Right atrium auricular region (tissue), 2 donors: ENCODE results near the gene ANO5. TPM values are rescaled to one million over a fixed set of nuclear protein-coding genes. Genes with fewer than 3 reads are reported as not detected.

ENCODE experiments used
- DNase-seq: peaks from one replicate; pipeline ENCODE4 v3.0.0-alpha.2; 2019; ENCODE audit warnings: low spot score
- H3K27ac ChIP-seq, 2 donors: fragments of 200-600 bp; sonication (generic); 1 replicate in 1 of 2; 2 replicates in 1 of 2; pipeline ENCODE4 v1.5.1; 2016 to 2019
- H3K27me3 ChIP-seq, 2 donors: fragments of 200-600 bp; sonication (generic); one replicate each; pipeline versions ENCODE4 v1.5.1 to v1.6.0; 2017 to 2019
- H3K36me3 ChIP-seq: fragments of 200-600 bp; sonication (generic); one replicate; pipeline ENCODE4 v1.5.1; 2016
- H3K4me1 ChIP-seq, 2 donors: fragments of 200-600 bp; sonication (generic); one replicate each; pipeline versions ENCODE4 v1.5.1 to v1.6.0; 2017 to 2019
- H3K4me3 ChIP-seq, 2 donors: fragments of 200-600 bp; sonication (generic); 1 replicate in 1 of 2; 2 replicates in 1 of 2; pipeline ENCODE4 v1.5.1; 2017 to 2019; ENCODE audit warnings: mild to moderate bottlenecking in 1 of 2, moderate library complexity in 1 of 2
- H3K9me3 ChIP-seq, 2 donors: fragments of 200-600 bp; sonication (generic); one replicate each; pipeline ENCODE4 v1.5.1; 2019
- CTCF ChIP-seq, 2 donors: fragments of 200-600 bp; sonication (generic); IDR thresholded peaks; one replicate each; pipeline ENCODE4 v1.5.1; 2019; ENCODE audit warnings: antibody characterized with exemption in 2 of 2
- total RNA-seq, 2 donors: library from RNA; depleted of rRNA; stranded (reverse); fragments of >200 nt; gene quantifications; one replicate each; pipeline ENCODE4 v1.1.0, GENCODE V29; 2016

ANO5 gene
- total RNA-seq, 2 donors from 2014 or later: 38.7 to 94.3 TPM

GRCh38 chr11:22203281-22203680 lies 10.4 kb downstream of the ANO5 start:
- TF ChIP-seq CTCF (IDR thresholded peaks at IDR 0.05): no peak
- Histone ChIP-seq H3K4me3 (no peak overlapping the region), H3K27me3 (no peaks in the 10 kb centered on the region), H3K4me1 (peaks cover 0 to 14% of the 10 kb centered on the region in 2 donors), H3K27ac (no peak overlapping the region), H3K9me3 (no peaks in the 10 kb centered on the region), H3K36me3 (no peaks in the 10 kb centered on the region)
- no peak for DNase-seq

GRCh38 chr11:22207162-22207561 lies 14.3 kb downstream of the ANO5 start:
- H3K27me3 ChIP-seq: no peaks in the 10 kb centered on the region
- H3K4me3 ChIP-seq: no peak overlapping the region
- H3K27ac ChIP-seq: peak overlapping the region in 1 of 2 donors; percentile 49
- no peaks in the 10 kb centered on the region for H3K36me3 ChIP-seq
- no peak for TF ChIP-seq CTCF (IDR thresholded peaks at IDR 0.05)
- no peak for DNase-seq
- H3K9me3 ChIP-seq: no peaks in the 10 kb centered on the region
- H3K4me1 ChIP-seq: peaks cover 0 to 14% of the 10 kb centered on the region in 2 donors

- Histone ChIP-seq H3K27me3 (no peaks in the 10 kb centered on the region), H3K27ac (peak overlapping the region; percentile 6 to 49), H3K36me3 (no peaks in the 10 kb centered on the region), H3K9me3 (no peaks in the 10 kb centered on the region), H3K4me1 (peaks cover 0 to 14% of the 10 kb centered on the region in 2 donors), H3K4me3 (no peak overlapping the region)
- DNase-seq: no peak
- TF ChIP-seq CTCF (IDR thresholded peaks at IDR 0.05): no peak
Observed at GRCh38 chr11:22208151-22208858, 15.4 kb downstream of the ANO5 start.

GRCh38 chr11:22216940-22217339 lies 24.1 kb downstream of the ANO5 start:
- H3K4me3 ChIP-seq: no peak overlapping the region

GRCh38 chr11:22221143-22221542 lies 28.3 kb downstream of the ANO5 start:
- no peak for TF ChIP-seq CTCF (IDR thresholded peaks at IDR 0.05)
- no peak for DNase-seq
- H3K4me1 ChIP-seq: peaks cover 0 to 8% of the 10 kb centered on the region in 2 donors
- H3K9me3 ChIP-seq: no peaks in the 10 kb centered on the region
- H3K4me3 ChIP-seq: no peak overlapping the region
- H3K27ac ChIP-seq: peak overlapping the region in 1 of 2 donors; percentile 45
- H3K36me3 ChIP-seq: no peaks in the 10 kb centered on the region
- no peaks in the 10 kb centered on the region for H3K27me3 ChIP-seq

More at GRCh38 chr11:22216940-22217339, 24.1 kb downstream of the ANO5 start:
- Histone ChIP-seq H3K27ac (no peak overlapping the region), H3K4me1 (peaks cover 0 to 6% of the 10 kb centered on the region in 2 donors), H3K27me3 (no peaks in the 10 kb centered on the region), H3K36me3 (no peaks in the 10 kb centered on the region), H3K9me3 (no peaks in the 10 kb centered on the region)
- no peak for TF ChIP-seq CTCF (IDR thresholded peaks at IDR 0.05)
- DNase-seq: no peak

GRCh38 chr11:22225190-22225589 lies 32.3 kb downstream of the ANO5 start:
- TF ChIP-seq CTCF (IDR thresholded peaks at IDR 0.05): no peak
- H3K4me3 ChIP-seq: no peak overlapping the region
- no peaks in the 10 kb centered on the region for H3K9me3 ChIP-seq
- no peaks in the 10 kb centered on the region for H3K36me3 ChIP-seq
- DNase-seq: no peak
- H3K27me3 ChIP-seq: no peaks in the 10 kb centered on the region
- H3K4me1 ChIP-seq: peaks cover 0 to 8% of the 10 kb centered on the region in 2 donors
- H3K27ac ChIP-seq: no peak overlapping the region
